Measurements from ENCODE around the gene TRPV5.

Gene TRPV5

GRCh38 chr7:142868188-142868985 is 65.2 kb downstream of the TRPV5 start:
- no peaks in the 10 kb centered on the region for H3K36me3 ChIP-seq (ENCODE audit: control insufficient read depth, insufficient read depth, low read length)
- no peaks in the 10 kb centered on the region; the same call in 1 of the 2 replicates for H3K27me3 ChIP-seq (replicated peaks; ENCODE audit: control insufficient read depth, insufficient read depth, low read length)
- no peak for TF ChIP-seq CTCF (IDR thresholded peaks at IDR 0.05; ENCODE audit: insufficient read depth, low read length, poor library complexity, severe bottlenecking)
- DNase-seq (ENCODE audit: extremely low read depth, insufficient read length): no peak
- H3K4me3 ChIP-seq (replicated peaks; ENCODE audit: low read depth, low read length): no peak overlapping the region

- Histone ChIP-seq H3K36me3 (ENCODE audit: control insufficient read depth, insufficient read depth, low read length) (no peaks in the 10 kb centered on the region), H3K27me3 (replicated peaks; ENCODE audit: control insufficient read depth, insufficient read depth, low read length) (no peaks in the 10 kb centered on the region; the same call in 1 of the 2 replicates), H3K4me3 (replicated peaks; ENCODE audit: low read depth, low read length) (no peak overlapping the region)
- no peak for TF ChIP-seq CTCF (IDR thresholded peaks at IDR 0.05; ENCODE audit: insufficient read depth, low read length, poor library complexity, severe bottlenecking)
- DNase-seq (ENCODE audit: extremely low read depth, insufficient read length): no peak
These were observed 66.0 kb downstream of the TRPV5 start for GRCh38 chr7:142867398-142868187.

GRCh38 chr7:142867097-142867378 is 66.5 kb downstream of the TRPV5 start:
- Histone ChIP-seq H3K4me3 (replicated peaks; ENCODE audit: low read depth, low read length) (no peak overlapping the region), H3K36me3 (ENCODE audit: control insufficient read depth, insufficient read depth, low read length) (no peaks in the 10 kb centered on the region), H3K27me3 (replicated peaks; ENCODE audit: control insufficient read depth, insufficient read depth, low read length) (no peaks in the 10 kb centered on the region; the same call in 1 of the 2 replicates)
- no peak for TF ChIP-seq CTCF (IDR thresholded peaks at IDR 0.05; ENCODE audit: insufficient read depth, low read length, poor library complexity, severe bottlenecking)
- no peak for DNase-seq (ENCODE audit: extremely low read depth, insufficient read length)

- H3K36me3 ChIP-seq (ENCODE audit: control insufficient read depth, insufficient read depth, low read length): no peaks in the 10 kb centered on the region
- no peaks in the 10 kb centered on the region; the same call in 1 of the 2 replicates for H3K27me3 ChIP-seq (replicated peaks; ENCODE audit: control insufficient read depth, insufficient read depth, low read length)
- H3K4me3 ChIP-seq (replicated peaks; ENCODE audit: low read depth, low read length): no peak overlapping the region
- peak; percentile 66 for TF ChIP-seq CTCF (IDR thresholded peaks at IDR 0.05; ENCODE audit: insufficient read depth, low read length, poor library complexity, severe bottlenecking)
- DNase-seq (ENCODE audit: extremely low read depth, insufficient read length): no peak
These were observed 67.0 kb downstream of the TRPV5 start for GRCh38 chr7:142866361-142867096.

GRCh38 chr7:142865766-142866165 is 67.8 kb downstream of the TRPV5 start:
- no peak for TF ChIP-seq CTCF (IDR thresholded peaks at IDR 0.05; ENCODE audit: insufficient read depth, low read length, poor library complexity, severe bottlenecking)

More at GRCh38 chr7:142865766-142866165, 67.8 kb downstream of the TRPV5 start:
- Histone ChIP-seq H3K36me3 (ENCODE audit: control insufficient read depth, insufficient read depth, low read length) (no peaks in the 10 kb centered on the region), H3K4me3 (replicated peaks; ENCODE audit: low read depth, low read length) (no peak overlapping the region), H3K27me3 (replicated peaks; ENCODE audit: control insufficient read depth, insufficient read depth, low read length) (no peaks in the 10 kb centered on the region; the same call in 1 of the 2 replicates)
- no peak for DNase-seq (ENCODE audit: extremely low read depth, insufficient read length)

Measured in GM06990 (cell line).